Thyroid gland (tissue), 4 donors: ENCODE results near the gene ALG5.
A peak's percentile ranks its signal among the peaks of the same experiment; 100 is the strongest.

Experiments used
- CTCF ChIP-seq, 6 experiments: fragments of 200-600 bp in 3 of 6; fragments of 450-650 bp in 3 of 6; sonication (generic) in 3 of 6; IDR thresholded peaks; one replicate each; pipeline ENCODE4 v1.5.1; 2016 to 2019; ENCODE audit warnings: antibody characterized with exemption in 6 of 6, mild to moderate bottlenecking in 2 of 6, inconsistent platforms in 1 of 6, moderate library complexity in 1 of 6
- POLR2A ChIP-seq, 2 donors: fragments of 450-650 bp; IDR thresholded peaks; one replicate each; pipeline ENCODE4 v1.6.1; 2017; ENCODE audit warnings: antibody characterized with exemption in 2 of 2, mild to moderate bottlenecking in 2 of 2, moderate library complexity in 1 of 2

- TF ChIP-seq CTCF (IDR thresholded peaks at IDR 0.05) (peak in 5 of 6 experiments; percentile 27 to 84 (median 54)), POLR2A (IDR thresholded peaks at IDR 0.05) (no peak)
Measured at GRCh38 chr13:36981156-36981743, 17.9 kb downstream of the ALG5 start.
